ENCODE results near the gene TBCK.

Gene TBCK

DNA sequence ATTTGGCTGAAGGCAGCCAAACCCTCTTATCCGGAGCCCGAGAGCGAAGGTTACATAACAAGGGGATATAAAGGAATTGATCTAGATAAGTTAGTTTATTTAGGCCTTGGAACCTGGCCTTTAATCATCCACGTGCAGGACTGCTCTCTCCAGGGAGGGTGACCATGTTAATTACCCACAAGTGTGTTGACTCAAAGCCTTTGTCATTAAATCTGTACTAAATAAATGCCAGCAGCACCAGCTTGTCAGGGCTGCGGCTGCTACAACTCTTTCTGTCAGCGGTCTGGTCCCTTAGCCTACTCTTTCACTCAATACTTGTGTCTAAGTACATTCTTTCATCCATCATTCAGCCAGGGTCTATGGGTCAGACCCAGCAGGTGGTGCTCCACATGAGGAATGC, 206.1 kb downstream of the TBCK start:
- peaks cover 34% of the 10 kb centered on the region for H3K36me3 ChIP-seq (ENCODE audit: control insufficient read depth, insufficient read depth, low read length)
- no peak overlapping the region for H3K4me3 ChIP-seq (ENCODE audit: insufficient read depth, low read depth, low read length, poor library complexity, severe bottlenecking)
- peaks cover 12% of the 10 kb centered on the region for H3K9me3 ChIP-seq (ENCODE audit: control insufficient read depth, low read length)
- no peaks in the 10 kb centered on the region for H3K27me3 ChIP-seq (replicated peaks; ENCODE audit: control insufficient read depth, insufficient read depth, low read length, poor library complexity, severe bottlenecking)
- no peak overlapping the region for H3K27ac ChIP-seq (ENCODE audit: insufficient read depth, low read length, poor library complexity, severe bottlenecking)
- H3K4me1 ChIP-seq (ENCODE audit: control insufficient read depth, insufficient read depth, low read length, poor library complexity, severe bottlenecking), result no peaks in the 10 kb centered on the region
- DNase-seq, result no peak

DNA sequence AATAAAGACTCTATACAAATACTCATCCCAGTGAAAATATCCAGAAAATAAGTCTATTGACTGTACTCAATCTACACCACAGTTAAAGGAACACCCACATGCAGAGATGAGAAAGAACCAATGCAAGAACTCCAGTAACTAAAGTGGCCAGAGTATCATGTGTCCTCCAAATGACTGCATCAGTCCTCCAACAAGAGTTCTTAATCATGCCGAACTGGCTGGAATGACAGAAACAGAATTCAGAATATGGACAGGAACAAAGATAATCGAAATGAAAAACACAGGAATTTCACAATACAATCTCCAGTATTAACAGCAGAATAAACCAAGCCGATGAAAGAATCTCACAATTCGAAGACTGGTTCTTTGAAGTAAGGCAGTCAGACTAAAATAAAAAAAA, 210.3 kb downstream of the TBCK start:
- Histone ChIP-seq H3K36me3 (ENCODE audit: control insufficient read depth, insufficient read depth, low read length) (peaks cover 23% of the 10 kb centered on the region), H3K4me3 (ENCODE audit: insufficient read depth, low read depth, low read length, poor library complexity, severe bottlenecking) (no peak overlapping the region), H3K27ac (ENCODE audit: insufficient read depth, low read length, poor library complexity, severe bottlenecking) (no peak overlapping the region), H3K27me3 (replicated peaks; ENCODE audit: control insufficient read depth, insufficient read depth, low read length, poor library complexity, severe bottlenecking) (no peaks in the 10 kb centered on the region), H3K4me1 (ENCODE audit: control insufficient read depth, insufficient read depth, low read length, poor library complexity, severe bottlenecking) (no peaks in the 10 kb centered on the region), H3K9me3 (ENCODE audit: control insufficient read depth, low read length) (no peaks in the 10 kb centered on the region)
- DNase-seq, result no peak

DNA sequence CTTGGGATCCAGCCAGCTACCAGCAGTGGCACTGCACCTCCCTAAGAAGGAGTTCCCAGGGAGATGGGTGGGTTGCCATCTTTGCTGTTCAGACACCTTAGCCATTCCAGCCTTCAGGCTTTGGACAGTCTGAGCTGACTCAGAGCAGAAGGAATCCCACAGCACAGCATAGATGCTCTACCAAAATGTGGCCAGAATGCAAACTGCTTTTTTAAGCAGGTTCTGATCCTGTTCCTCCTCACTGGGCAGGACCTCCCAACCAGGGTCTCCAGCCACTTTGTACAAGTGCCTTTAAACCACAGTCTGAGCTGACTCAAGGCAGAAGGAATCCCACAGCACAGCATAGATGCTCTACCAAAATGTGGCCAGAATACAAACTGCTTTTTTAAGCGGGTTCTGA, 211.7 kb downstream of the TBCK start:
- no peak for DNase-seq
- Histone ChIP-seq H3K4me3 (ENCODE audit: insufficient read depth, low read depth, low read length, poor library complexity, severe bottlenecking) (no peak overlapping the region), H3K9me3 (ENCODE audit: control insufficient read depth, low read length) (no peaks in the 10 kb centered on the region), H3K27me3 (replicated peaks; ENCODE audit: control insufficient read depth, insufficient read depth, low read length, poor library complexity, severe bottlenecking) (no peaks in the 10 kb centered on the region), H3K36me3 (ENCODE audit: control insufficient read depth, insufficient read depth, low read length) (peaks cover 16% of the 10 kb centered on the region), H3K4me1 (ENCODE audit: control insufficient read depth, insufficient read depth, low read length, poor library complexity, severe bottlenecking) (no peaks in the 10 kb centered on the region), H3K27ac (ENCODE audit: insufficient read depth, low read length, poor library complexity, severe bottlenecking) (no peak overlapping the region)

DNA sequence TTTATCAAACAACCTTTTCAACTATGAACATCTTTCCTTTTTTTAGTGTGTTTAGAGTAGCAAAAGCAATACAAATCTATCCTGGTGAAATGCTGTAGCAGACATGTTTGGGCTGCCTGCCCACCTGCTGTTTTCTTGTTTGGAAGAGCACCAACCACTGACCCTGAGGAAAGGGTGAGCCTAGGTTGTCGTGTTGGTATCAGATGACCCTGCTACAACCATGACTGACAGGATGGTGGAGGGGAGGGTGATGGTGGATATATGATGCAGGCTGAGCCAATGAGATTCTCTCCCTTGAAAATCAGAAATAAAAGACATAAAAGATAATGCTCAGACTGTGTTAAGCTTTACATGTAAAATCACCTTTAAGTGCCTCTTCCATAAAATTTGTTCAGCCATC, 219.6 kb downstream of the TBCK start:
- Histone ChIP-seq H3K4me3 (ENCODE audit: insufficient read depth, low read depth, low read length, poor library complexity, severe bottlenecking) (no peak overlapping the region), H3K36me3 (ENCODE audit: control insufficient read depth, insufficient read depth, low read length) (peaks cover 11% of the 10 kb centered on the region), H3K4me1 (ENCODE audit: control insufficient read depth, insufficient read depth, low read length, poor library complexity, severe bottlenecking) (no peaks in the 10 kb centered on the region), H3K27me3 (replicated peaks; ENCODE audit: control insufficient read depth, insufficient read depth, low read length, poor library complexity, severe bottlenecking) (no peaks in the 10 kb centered on the region), H3K27ac (ENCODE audit: insufficient read depth, low read length, poor library complexity, severe bottlenecking) (no peak overlapping the region), H3K9me3 (ENCODE audit: control insufficient read depth, low read length) (no peaks in the 10 kb centered on the region)
- no peak for DNase-seq

DNA sequence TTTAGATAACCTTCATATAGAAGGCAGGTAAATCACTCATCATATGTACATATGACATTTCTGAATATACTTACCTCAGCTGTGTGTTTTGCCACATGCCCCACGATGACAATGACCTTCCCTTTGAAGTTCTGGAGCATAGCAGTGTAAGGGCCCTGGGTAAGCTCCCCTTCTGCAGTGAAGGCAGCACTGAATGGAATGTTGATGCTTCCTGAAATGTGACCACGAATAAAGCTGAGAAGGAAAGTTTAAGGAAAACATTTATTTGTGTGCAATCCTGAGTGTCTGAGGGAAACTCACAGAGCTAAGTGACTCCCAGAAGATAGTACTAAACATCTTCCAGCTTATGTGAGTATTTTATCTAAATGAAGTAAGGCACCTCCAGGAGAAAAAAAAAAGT, 220.6 kb downstream of the TBCK start:
- H3K36me3 ChIP-seq (ENCODE audit: control insufficient read depth, insufficient read depth, low read length), result peaks cover 20% of the 10 kb centered on the region
- H3K27me3 ChIP-seq (replicated peaks; ENCODE audit: control insufficient read depth, insufficient read depth, low read length, poor library complexity, severe bottlenecking), result no peaks in the 10 kb centered on the region
- H3K27ac ChIP-seq (ENCODE audit: insufficient read depth, low read length, poor library complexity, severe bottlenecking), result no peak overlapping the region
- no peak for DNase-seq
- peaks cover 7% of the 10 kb centered on the region for H3K9me3 ChIP-seq (ENCODE audit: control insufficient read depth, low read length)
- H3K4me3 ChIP-seq (ENCODE audit: insufficient read depth, low read depth, low read length, poor library complexity, severe bottlenecking), result no peak overlapping the region
- H3K4me1 ChIP-seq (ENCODE audit: control insufficient read depth, insufficient read depth, low read length, poor library complexity, severe bottlenecking), result no peaks in the 10 kb centered on the region

DNA sequence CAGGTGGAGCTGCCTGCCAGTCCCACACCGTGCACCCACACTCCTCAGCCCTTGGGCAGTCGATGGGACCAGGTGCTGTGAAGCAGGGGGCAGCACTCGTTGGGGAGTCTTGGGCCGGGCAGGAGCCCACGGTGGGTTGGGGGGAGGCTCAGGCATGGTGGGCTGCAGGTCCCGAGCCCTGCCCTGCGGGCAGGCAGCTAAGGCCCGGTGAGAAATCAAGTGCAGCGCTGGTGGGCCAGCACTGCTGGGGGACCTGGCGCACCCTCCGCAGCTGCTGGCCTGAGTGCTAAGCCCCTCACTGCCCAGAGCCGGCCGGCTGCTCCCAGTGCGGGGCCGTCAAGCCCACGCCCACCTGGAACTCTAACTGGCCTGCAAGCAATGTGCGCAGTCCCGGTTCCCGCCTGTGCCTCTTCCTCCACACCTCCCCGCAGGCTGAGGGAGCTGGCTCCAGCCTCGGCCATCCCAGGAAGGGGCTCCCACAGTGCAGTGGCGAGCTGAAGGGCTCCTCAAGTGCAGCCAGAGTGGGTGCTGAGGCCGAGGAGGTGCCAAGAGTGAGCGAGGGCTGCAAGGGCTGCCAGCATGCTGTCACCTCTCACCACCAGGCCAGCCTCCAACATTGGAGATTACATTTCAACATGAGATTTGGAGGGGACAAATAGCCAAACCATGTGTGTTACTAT, 223.5 kb downstream of the TBCK start:
- no peak for DNase-seq
- no peak overlapping the region for H3K4me3 ChIP-seq (ENCODE audit: insufficient read depth, low read depth, low read length, poor library complexity, severe bottlenecking)
- H3K36me3 ChIP-seq (ENCODE audit: control insufficient read depth, insufficient read depth, low read length), result peaks cover 22% of the 10 kb centered on the region
- H3K27me3 ChIP-seq (replicated peaks; ENCODE audit: control insufficient read depth, insufficient read depth, low read length, poor library complexity, severe bottlenecking), result no peaks in the 10 kb centered on the region
- no peak overlapping the region for H3K27ac ChIP-seq (ENCODE audit: insufficient read depth, low read length, poor library complexity, severe bottlenecking)
- H3K9me3 ChIP-seq (ENCODE audit: control insufficient read depth, low read length), result peaks cover 15% of the 10 kb centered on the region
- no peaks in the 10 kb centered on the region for H3K4me1 ChIP-seq (ENCODE audit: control insufficient read depth, insufficient read depth, low read length, poor library complexity, severe bottlenecking)

DNA sequence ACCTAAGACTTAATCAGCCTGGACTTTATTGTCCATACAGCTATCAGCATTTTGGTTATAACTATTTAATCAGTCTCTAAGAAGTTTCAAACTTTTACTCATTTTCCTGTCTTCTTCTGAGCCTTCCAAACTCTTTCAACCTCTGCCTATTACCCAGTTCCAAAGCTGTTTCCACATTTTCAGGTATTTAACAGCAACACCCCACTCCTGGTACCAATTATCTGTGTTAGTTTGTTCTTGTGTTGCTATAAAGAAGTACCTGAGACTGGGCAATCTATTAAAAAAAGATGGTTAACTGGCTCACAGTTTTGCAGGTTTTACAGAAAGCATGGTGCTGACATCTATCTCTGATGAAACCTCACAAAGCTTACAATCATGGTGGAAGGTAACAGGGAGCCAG, 225.2 kb downstream of the TBCK start:
- Histone ChIP-seq H3K4me3 (ENCODE audit: insufficient read depth, low read depth, low read length, poor library complexity, severe bottlenecking) (no peak overlapping the region), H3K4me1 (ENCODE audit: control insufficient read depth, insufficient read depth, low read length, poor library complexity, severe bottlenecking) (no peaks in the 10 kb centered on the region), H3K36me3 (ENCODE audit: control insufficient read depth, insufficient read depth, low read length) (peaks cover 22% of the 10 kb centered on the region), H3K9me3 (ENCODE audit: control insufficient read depth, low read length) (peaks cover 15% of the 10 kb centered on the region), H3K27ac (ENCODE audit: insufficient read depth, low read length, poor library complexity, severe bottlenecking) (no peak overlapping the region), H3K27me3 (replicated peaks; ENCODE audit: control insufficient read depth, insufficient read depth, low read length, poor library complexity, severe bottlenecking) (no peaks in the 10 kb centered on the region)
- no peak for DNase-seq

DNA sequence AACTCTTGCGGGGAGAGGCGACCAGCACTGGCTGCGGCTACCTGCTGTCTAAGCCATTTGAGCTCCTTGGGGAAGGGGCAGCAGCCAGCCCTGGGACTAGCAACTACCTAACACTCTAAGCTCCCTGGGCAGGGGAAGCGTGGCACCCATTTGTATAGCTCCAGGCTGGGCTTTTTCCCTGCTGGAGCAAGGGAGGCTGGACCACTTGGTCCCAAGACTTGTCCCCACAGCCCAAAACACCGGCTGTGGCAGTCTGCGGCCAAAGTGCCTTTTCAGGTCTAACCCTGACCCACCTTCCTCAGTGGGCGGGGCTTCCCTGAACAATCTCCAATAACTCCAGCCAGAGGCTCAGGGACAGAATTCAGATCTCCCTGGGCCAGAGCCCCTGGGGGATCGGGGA, 232.9 kb downstream of the TBCK start:
- no peaks in the 10 kb centered on the region for H3K27me3 ChIP-seq (replicated peaks; ENCODE audit: control insufficient read depth, insufficient read depth, low read length, poor library complexity, severe bottlenecking)
- H3K27ac ChIP-seq (ENCODE audit: insufficient read depth, low read length, poor library complexity, severe bottlenecking), result no peak overlapping the region
- H3K4me1 ChIP-seq (ENCODE audit: control insufficient read depth, insufficient read depth, low read length, poor library complexity, severe bottlenecking), result no peaks in the 10 kb centered on the region
- no peaks in the 10 kb centered on the region for H3K36me3 ChIP-seq (ENCODE audit: control insufficient read depth, insufficient read depth, low read length)
- H3K4me3 ChIP-seq (ENCODE audit: insufficient read depth, low read depth, low read length, poor library complexity, severe bottlenecking), result no peak overlapping the region
- no peaks in the 10 kb centered on the region for H3K9me3 ChIP-seq (ENCODE audit: control insufficient read depth, low read length)
- DNase-seq, result no peak

DNA sequence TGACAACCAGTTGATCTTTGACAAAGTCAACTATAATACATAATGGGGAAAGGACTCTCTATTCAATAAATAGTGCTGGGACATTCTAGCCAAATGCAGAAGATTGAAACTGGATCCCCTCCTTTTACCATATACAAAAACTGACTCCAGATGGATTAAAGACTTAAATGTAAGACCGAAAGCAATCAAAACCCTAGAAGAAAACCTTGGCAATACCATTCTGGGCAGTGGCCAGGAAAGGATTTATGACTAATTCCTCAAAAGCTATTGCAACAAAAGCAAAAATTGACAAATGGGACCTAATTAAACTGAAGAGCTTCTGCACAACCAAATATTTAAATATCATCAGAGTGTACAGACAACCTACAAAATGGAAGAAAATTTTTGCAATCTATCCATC, 235.6 kb downstream of the TBCK start:
- Histone ChIP-seq H3K9me3 (ENCODE audit: control insufficient read depth, low read length) (no peaks in the 10 kb centered on the region), H3K27ac (ENCODE audit: insufficient read depth, low read length, poor library complexity, severe bottlenecking) (no peak overlapping the region), H3K27me3 (replicated peaks; ENCODE audit: control insufficient read depth, insufficient read depth, low read length, poor library complexity, severe bottlenecking) (no peaks in the 10 kb centered on the region), H3K36me3 (ENCODE audit: control insufficient read depth, insufficient read depth, low read length) (peaks cover 8% of the 10 kb centered on the region), H3K4me1 (ENCODE audit: control insufficient read depth, insufficient read depth, low read length, poor library complexity, severe bottlenecking) (no peaks in the 10 kb centered on the region), H3K4me3 (ENCODE audit: insufficient read depth, low read depth, low read length, poor library complexity, severe bottlenecking) (no peak overlapping the region)
- no peak for DNase-seq

DNA sequence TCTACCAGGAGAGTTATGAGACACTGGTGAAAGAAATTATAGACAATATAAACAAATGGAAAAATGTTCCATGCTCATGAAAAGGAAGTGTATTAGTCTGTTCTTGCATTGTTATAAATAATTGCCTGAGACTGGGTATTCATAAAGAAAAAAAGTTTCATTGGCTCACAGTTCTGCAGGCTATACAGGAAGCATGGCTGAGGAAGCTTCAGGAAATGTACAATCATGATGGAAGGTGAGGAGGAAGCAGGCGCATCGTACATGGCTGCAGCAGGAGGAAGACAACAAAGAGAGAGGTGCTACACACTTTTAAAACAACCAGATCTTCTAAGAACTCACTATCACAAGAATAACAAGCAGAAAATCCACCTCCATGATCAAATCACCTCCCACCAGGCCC, 236.4 kb downstream of the TBCK start:
- DNase-seq, result no peak
- H3K9me3 ChIP-seq (ENCODE audit: control insufficient read depth, low read length), result no peaks in the 10 kb centered on the region
- H3K36me3 ChIP-seq (ENCODE audit: control insufficient read depth, insufficient read depth, low read length), result peaks cover 8% of the 10 kb centered on the region
- H3K27me3 ChIP-seq (replicated peaks; ENCODE audit: control insufficient read depth, insufficient read depth, low read length, poor library complexity, severe bottlenecking), result no peaks in the 10 kb centered on the region
- H3K27ac ChIP-seq (ENCODE audit: insufficient read depth, low read length, poor library complexity, severe bottlenecking), result no peak overlapping the region
- H3K4me3 ChIP-seq (ENCODE audit: insufficient read depth, low read depth, low read length, poor library complexity, severe bottlenecking), result no peak overlapping the region
- H3K4me1 ChIP-seq (ENCODE audit: control insufficient read depth, insufficient read depth, low read length, poor library complexity, severe bottlenecking), result no peaks in the 10 kb centered on the region

All from effector memory CD4-positive, alpha-beta T cell (primary cell).